ENCODE measurements around the gene NDRG3. TPM values are rescaled to one million over a fixed set of nuclear protein-coding genes. Genes with fewer than 3 reads are reported as not detected.

Gene NDRG3
- total and polyA plus RNA-seq, 9 donors = 16.7 to 66.0 (median 24.1) TPM

DNA sequence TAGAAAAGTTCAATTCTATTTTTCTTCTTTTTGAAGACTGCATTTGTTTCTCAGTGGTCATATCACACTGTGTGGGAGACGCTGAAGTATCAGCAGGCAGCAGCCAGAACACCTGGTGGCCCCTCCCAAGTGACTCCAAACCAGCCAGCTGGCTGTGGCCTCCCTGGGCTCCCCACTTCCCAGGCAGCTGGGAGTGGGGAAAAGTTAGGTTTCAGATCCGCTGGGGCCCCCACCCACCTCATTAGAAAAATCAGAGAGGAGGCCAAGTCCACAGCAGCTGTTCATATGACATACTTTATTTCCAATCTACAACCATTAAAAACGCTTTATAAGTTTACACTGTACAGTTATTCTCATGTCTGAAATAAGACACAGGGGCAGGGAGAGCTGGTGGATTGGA is 31.3 kb upstream of the NDRG3 start:
- no peak overlapping the region for H3K27ac ChIP-seq
- H3K36me3 ChIP-seq = no peaks in the 10 kb centered on the region
- H3K9me3 ChIP-seq = no peaks in the 10 kb centered on the region
- no peak for DNase-seq
- no peak overlapping the region for H3K4me3 ChIP-seq
- WGBS, 3 donors = 25 to 29% (median 27%) methylated on average over 3 of the region's 3 CpGs
- H3K4me1 ChIP-seq (ENCODE audit: insufficient read depth) = peaks cover 2% of the 10 kb centered on the region
- H3K27me3 ChIP-seq = no peaks in the 10 kb centered on the region
- intact Hi-C loops (cut with DNase I) = loop anchor here in 2 of 4 donors (10.0 kb wide), 1 partner anchor 88 kb away; a partner anchor contains a TSS
- TF ChIP-seq, protein P1, sequence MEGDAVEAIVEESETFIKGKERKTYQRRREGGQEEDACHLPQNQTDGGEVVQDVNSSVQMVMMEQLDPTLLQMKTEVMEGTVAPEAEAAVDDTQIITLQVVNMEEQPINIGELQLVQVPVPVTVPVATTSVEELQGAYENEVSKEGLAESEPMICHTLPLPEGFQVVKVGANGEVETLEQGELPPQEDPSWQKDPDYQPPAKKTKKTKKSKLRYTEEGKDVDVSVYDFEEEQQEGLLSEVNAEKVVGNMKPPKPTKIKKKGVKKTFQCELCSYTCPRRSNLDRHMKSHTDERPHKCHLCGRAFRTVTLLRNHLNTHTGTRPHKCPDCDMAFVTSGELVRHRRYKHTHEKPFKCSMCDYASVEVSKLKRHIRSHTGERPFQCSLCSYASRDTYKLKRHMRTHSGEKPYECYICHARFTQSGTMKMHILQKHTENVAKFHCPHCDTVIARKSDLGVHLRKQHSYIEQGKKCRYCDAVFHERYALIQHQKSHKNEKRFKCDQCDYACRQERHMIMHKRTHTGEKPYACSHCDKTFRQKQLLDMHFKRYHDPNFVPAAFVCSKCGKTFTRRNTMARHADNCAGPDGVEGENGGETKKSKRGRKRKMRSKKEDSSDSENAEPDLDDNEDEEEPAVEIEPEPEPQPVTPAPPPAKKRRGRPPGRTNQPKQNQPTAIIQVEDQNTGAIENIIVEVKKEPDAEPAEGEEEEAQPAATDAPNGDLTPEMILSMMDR (IDR thresholded peaks at IDR 0.05) = no peak
- no peak for TF ChIP-seq POLR2A (IDR thresholded peaks at IDR 0.05)
- no peak for TF ChIP-seq EP300 (IDR thresholded peaks at IDR 0.05)

DNA sequence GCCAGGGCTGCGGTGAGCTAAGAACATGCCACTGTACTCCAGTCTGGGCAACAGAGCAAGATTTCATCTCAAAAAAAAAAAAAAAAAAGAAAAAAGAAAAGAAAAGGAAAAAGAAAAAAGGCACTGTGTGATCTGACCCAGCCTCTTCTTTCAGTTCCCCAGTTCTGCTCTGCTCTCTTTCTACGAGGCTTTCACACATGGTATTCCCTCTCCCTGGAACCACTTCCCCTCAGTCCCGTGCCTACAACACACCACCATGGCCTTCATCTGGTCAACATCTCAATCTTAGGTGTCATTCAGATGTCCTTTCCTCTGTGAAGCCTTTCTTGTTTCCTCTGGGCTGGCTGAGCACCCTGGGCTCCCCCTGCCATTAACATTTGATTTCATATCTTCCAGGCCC is 29.9 kb upstream of the NDRG3 start:
- no peaks in the 10 kb centered on the region for H3K36me3 ChIP-seq
- peaks cover 2% of the 10 kb centered on the region for H3K4me1 ChIP-seq (ENCODE audit: insufficient read depth)
- 88 to 92% (median 90%) methylated on average over 3 of the region's 3 CpGs for WGBS, 3 donors
- intact Hi-C loops (cut with DNase I) = loop anchor here in 2 of 4 donors (10.0 kb wide), 1 partner anchor 89 kb away; a partner anchor contains a TSS
- DNase-seq = no peak
- H3K27me3 ChIP-seq = no peaks in the 10 kb centered on the region
- no peak overlapping the region for H3K4me3 ChIP-seq
- H3K27ac ChIP-seq = no peak overlapping the region
- H3K9me3 ChIP-seq = no peaks in the 10 kb centered on the region
- TF ChIP-seq, protein P1 (IDR thresholded peaks at IDR 0.05) = no peak
- no peak for TF ChIP-seq POLR2A (IDR thresholded peaks at IDR 0.05)
- no peak for TF ChIP-seq EP300 (IDR thresholded peaks at IDR 0.05)

DNA sequence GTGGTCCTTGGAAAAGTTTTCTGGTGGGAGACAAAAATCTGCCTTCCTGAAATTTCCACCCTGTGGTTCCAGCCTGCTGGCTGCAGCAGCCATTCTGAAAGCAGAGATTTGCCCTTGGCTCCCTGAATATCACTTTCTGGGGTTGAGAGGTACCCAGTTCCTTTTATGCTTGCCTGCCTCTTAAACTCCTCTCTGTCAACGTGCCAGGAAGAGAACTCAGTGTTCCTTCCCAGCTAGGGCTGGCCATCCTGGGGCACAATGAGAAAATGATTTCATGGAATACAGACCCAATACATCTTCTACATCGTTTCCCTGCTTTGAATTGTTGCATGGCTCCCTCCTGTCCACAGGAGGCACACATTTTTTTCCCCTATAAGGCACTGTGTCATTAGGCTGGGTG is 29.3 kb upstream of the NDRG3 start:
- no peaks in the 10 kb centered on the region for H3K27me3 ChIP-seq
- intact Hi-C loops (cut with DNase I) = loop anchor here in 2 of 4 donors (10.0 kb wide), 1 partner anchor 90 kb away; a partner anchor contains a TSS
- no peak overlapping the region for H3K4me3 ChIP-seq
- H3K4me1 ChIP-seq (ENCODE audit: insufficient read depth) = peaks cover 2% of the 10 kb centered on the region
- DNase-seq = no peak
- H3K27ac ChIP-seq = peak overlapping the region in 1 of 2 donors; percentile 90
- H3K36me3 ChIP-seq = no peaks in the 10 kb centered on the region
- WGBS, 3 donors = 37 to 77% (median 52%) methylated on average over 2 of the region's 2 CpGs
- no peak for TF ChIP-seq EP300 (IDR thresholded peaks at IDR 0.05)
- TF ChIP-seq, protein P1 (IDR thresholded peaks at IDR 0.05) = no peak
- TF ChIP-seq POLR2A (IDR thresholded peaks at IDR 0.05) = no peak
- no peaks in the 10 kb centered on the region for H3K9me3 ChIP-seq

DNA sequence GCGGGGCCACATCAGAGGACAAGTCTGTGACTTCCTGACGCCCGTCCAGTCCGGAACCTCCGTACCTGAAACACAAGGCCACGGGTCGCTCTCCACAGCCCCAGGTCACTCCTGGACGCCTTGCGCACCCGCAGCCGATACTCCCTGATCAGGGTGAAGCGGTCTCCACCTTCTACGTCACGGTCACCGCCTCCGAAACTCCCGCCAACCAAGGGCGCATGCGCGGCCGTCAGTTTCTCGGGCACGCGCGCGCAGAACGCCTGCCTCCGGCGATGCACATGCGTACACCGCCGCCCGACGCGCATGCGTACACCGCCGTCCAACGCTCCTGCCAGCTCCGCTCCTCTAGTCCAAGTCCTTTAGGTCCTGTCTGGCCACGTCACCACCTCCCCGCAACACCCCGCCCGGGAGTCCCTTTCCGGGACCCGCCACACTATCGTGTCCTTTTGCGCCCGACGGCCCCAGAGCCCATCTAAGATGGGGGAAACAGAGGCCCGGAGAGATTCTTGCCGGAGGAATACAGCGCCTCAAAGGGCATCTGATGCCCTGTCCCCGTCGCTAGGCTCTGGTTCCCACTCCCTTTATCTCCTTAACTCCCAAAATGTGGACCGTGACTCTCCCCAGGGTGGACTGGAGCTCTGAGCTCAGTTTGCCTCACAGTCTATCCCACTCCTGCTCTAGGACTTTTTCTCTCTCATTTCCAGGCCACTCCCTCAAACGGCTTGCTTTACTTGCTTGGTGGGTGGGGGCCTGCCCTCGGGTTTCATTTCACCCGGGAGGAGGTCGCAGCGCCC is 27.9 kb upstream of the NDRG3 start, which contains the start of gene DSN1:
DSN1 (minus strand) TSS at position 167 of the 794 bp plus-strand sequence. CDS start 2,305 bp downstream, outside the sequence.
- DNase-seq = peak; percentile 95 to 100 (median 99)
- 0 to 1% (median 0%) methylated on average over 61 of the region's 61 CpGs for WGBS, 3 donors
- peak within 1 kb of the TSS; percentile 80 for H3K4me3 ChIP-seq
- H3K9me3 ChIP-seq = no peaks in the 10 kb centered on the region
- intact Hi-C loops (cut with DNase I) = loop anchor here in 2 of 4 donors (10.0 kb wide), 1 partner anchor 91 kb away; a partner anchor contains a TSS
- no peaks in the 10 kb centered on the region for H3K36me3 ChIP-seq
- H3K27ac ChIP-seq = peak within 1 kb of the TSS; percentile 87 to 90
- no peaks in the 10 kb centered on the region for H3K27me3 ChIP-seq
- TF ChIP-seq, protein P1 (IDR thresholded peaks at IDR 0.05) = peak in 1 of 3 donors; percentile 59
- TF ChIP-seq EP300 (IDR thresholded peaks at IDR 0.05) (no peak), POLR2A (IDR thresholded peaks at IDR 0.05) (peak; percentile 67)
- H3K4me1 ChIP-seq (ENCODE audit: insufficient read depth) = peaks cover 2% of the 10 kb centered on the region
